Adrenal gland (tissue), 12 donors: Measurements from ENCODE around the gene FNBP1. TPM values are rescaled to one million over a fixed set of nuclear protein-coding genes. Genes with fewer than 3 reads are reported as not detected.

Experiments used
- DNase-seq, 7 donors: peaks; one replicate each; pipeline ENCODE4 v3.0.0-alpha.2; 2019 to 2020
- H3K27ac ChIP-seq, 5 donors: fragments of 200-600 bp; sonication (generic) in 4 of 5; 1 replicate in 3 of 5; 2 replicates in 2 of 5; pipeline versions ENCODE4 v1.5.1 to v1.8.0; 2016 to 2020; ENCODE audit warnings: mild to moderate bottlenecking in 1 of 5
- H3K27me3 ChIP-seq: fragments of 200-600 bp; 2 replicates; pipeline ENCODE4 v1.8.0; 2021
- H3K36me3 ChIP-seq, 2 donors: fragments of 200-600 bp; replicated peaks in 1 of 2; 1 replicate in 1 of 2; 2 replicates in 1 of 2; pipeline versions ENCODE4 v1.5.1 to v1.8.0; 2018 to 2022
- H3K4me1 ChIP-seq, 2 donors: fragments of 200-600 bp; replicated peaks in 1 of 2; 1 replicate in 1 of 2; 2 replicates in 1 of 2; pipeline versions ENCODE4 v1.5.1 to v1.8.0; 2018 to 2021
- H3K4me3 ChIP-seq, 4 donors: fragments of 200-600 bp; sonication (generic) in 3 of 4; one replicate each; pipeline ENCODE4 v1.5.1; 2016 to 2018
- H3K9me3 ChIP-seq, 3 donors: fragments of 200-600 bp; sonication (generic) in 1 of 3; replicated peaks in 1 of 3; 1 replicate in 2 of 3; 2 replicates in 1 of 3; pipeline versions ENCODE4 v1.5.1 to v1.8.0; 2016 to 2021
- POLR2A ChIP-seq, 2 donors: fragments of 450-650 bp; IDR thresholded peaks; one replicate each; pipeline ENCODE4 v1.6.1; 2017; ENCODE audit warnings: antibody characterized with exemption in 2 of 2, mild to moderate bottlenecking in 2 of 2, moderate library complexity in 1 of 2
- WGBS, 4 donors: extraction: QIAGEN DNeasy Blood & Tissue Kit in 2 of 4; methylation state at CpG; one replicate each; pipeline versions ENCODE4 v1.1.5 to v1.1.7; 2013 to 2017; 5-methylcytosine and 5-hydroxymethylcytosine counted together
- intact Hi-C, 2 donors: fragments of 100-400 bp; cut with DNase I; formaldehyde crosslinking; loops; one replicate each; pipeline versions ENCODE4 v1.14.1 to v1.15.0; 2022 to 2023
- polyA plus RNA-seq, 3 donors: library from polyadenylated mRNA; stranded (reverse); fragments of 200-250 nt in 2 of 3; fragments of 350-450 nt in 1 of 3; fragmentation: Illumina TruSeq in 1 of 3; extraction: RNeasy Lipid Tissue Mini Kit (QIAGEN cat#74804) in 1 of 3; gene quantifications; one replicate each; pipeline ENCODE4 v1.2.3, GENCODE V29; 2013 to 2014
- total RNA-seq, 9 donors: library from RNA; depleted of rRNA in 4 of 9; stranded (reverse); fragments of >200 nt in 4 of 9; fragments of 120-200 nt in 1 of 9; fragmentation: NEBNext Ultra II Directional in 1 of 9; extraction: Animal tissue kit (Norgen Biotek cat#: 25700) in 1 of 9; gene quantifications; one replicate each; pipeline versions ENCODE4 v1.1.0 to v1.2.4, GENCODE V29; 2013 to 2023
- TF ChIP-seq, protein P1 (sequence below), 6 experiments: fragments of 450-650 bp in 4 of 6; fragments of 200-600 bp in 2 of 6; sonication (generic) in 1 of 6; IDR thresholded peaks; 1 replicate in 5 of 6; 2 replicates in 1 of 6; pipeline versions ENCODE4 v1.5.1 to v1.8.0; 2016 to 2021; ENCODE audit warnings: antibody characterized with exemption in 6 of 6, mild to moderate bottlenecking in 2 of 6, moderate library complexity in 1 of 6
- donor health status: healthy with polysubstance abuse.
- donor health status: Bipolar disorder and iron deficiency.
- donor health status: DM: yes; HTN: yes; CAD: no.
- donor health status: DM: no; HTN: no; CAD: no.
- donor health status: DM: no; HTN: no; CAD: no.
- donor health status: DM: yes; HTN: yes; CAD: no.

The FNBP1 gene
- total and polyA plus RNA-seq, 12 donors, result 15.3 to 40.4 (median 24.0) TPM

- DNase-seq, result no peak
- H3K4me3 ChIP-seq, result no peak overlapping the region
- H3K4me1 ChIP-seq, result no peaks in the 10 kb centered on the region
- TF ChIP-seq, protein P1, sequence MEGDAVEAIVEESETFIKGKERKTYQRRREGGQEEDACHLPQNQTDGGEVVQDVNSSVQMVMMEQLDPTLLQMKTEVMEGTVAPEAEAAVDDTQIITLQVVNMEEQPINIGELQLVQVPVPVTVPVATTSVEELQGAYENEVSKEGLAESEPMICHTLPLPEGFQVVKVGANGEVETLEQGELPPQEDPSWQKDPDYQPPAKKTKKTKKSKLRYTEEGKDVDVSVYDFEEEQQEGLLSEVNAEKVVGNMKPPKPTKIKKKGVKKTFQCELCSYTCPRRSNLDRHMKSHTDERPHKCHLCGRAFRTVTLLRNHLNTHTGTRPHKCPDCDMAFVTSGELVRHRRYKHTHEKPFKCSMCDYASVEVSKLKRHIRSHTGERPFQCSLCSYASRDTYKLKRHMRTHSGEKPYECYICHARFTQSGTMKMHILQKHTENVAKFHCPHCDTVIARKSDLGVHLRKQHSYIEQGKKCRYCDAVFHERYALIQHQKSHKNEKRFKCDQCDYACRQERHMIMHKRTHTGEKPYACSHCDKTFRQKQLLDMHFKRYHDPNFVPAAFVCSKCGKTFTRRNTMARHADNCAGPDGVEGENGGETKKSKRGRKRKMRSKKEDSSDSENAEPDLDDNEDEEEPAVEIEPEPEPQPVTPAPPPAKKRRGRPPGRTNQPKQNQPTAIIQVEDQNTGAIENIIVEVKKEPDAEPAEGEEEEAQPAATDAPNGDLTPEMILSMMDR (IDR thresholded peaks at IDR 0.05), result no peak
- no peak for TF ChIP-seq POLR2A (IDR thresholded peaks at IDR 0.05)
- H3K27ac ChIP-seq, result no peak overlapping the region
- peaks cover 0 to 58% of the 10 kb centered on the region in 2 donors for H3K36me3 ChIP-seq
- no peaks in the 10 kb centered on the region for H3K9me3 ChIP-seq
- WGBS, 4 donors, result 63 to 75% (median 71%) methylated on average over 7 to 11 of the region's 11 CpGs
- no peaks in the 10 kb centered on the region for H3K27me3 ChIP-seq
- intact Hi-C loops, result no loop called here
Measured at GRCh38 chr9:129860653-129861446, 182.1 kb downstream of the FNBP1 start.

DNA sequence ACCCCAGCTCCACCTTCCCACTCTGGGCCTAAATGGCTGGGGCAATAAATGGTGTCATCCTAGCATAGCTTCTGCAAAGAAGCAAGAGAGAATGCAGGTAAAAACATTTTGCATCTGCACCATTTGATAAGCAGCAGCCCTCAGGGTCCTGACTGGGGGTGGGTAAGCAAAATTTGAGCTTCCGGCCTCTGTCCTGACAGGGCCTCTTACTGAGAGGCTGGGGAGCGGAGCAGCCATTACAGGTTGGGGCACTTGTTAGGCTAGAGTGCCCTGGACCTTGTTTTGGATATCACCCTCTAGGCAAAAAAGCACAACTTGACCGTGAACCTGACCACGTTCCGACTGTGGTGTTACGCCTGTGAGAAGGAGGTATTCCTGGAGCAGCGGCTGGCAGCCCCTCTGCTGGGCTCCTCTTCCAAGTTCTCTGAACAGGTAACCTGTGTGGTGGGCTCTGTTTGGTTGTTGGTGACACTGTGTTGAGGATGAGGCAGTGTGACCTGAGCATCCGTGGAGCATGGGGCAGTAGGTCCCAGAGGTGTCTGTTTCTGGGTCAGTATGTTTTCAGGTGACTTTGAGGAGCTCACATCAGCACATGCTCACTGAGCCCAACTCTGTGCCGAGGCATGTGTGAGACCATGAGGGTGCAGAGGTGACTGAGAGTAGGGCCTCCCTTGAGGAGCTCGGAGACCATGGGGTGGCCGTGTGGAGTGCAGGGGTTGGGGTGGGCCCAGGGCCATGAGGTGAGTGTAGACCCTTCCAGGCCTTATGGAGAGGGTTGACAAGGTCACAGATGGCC lies 184.6 kb downstream of the FNBP1 start:
- no peak for DNase-seq
- no peaks in the 10 kb centered on the region for H3K27me3 ChIP-seq
- no peak overlapping the region for H3K4me3 ChIP-seq
- H3K4me1 ChIP-seq, result no peaks in the 10 kb centered on the region
- WGBS, 4 donors, result 87 to 96% (median 88%) methylated on average over 7 to 11 of the region's 11 CpGs
- TF ChIP-seq, protein P1 (IDR thresholded peaks at IDR 0.05), result no peak
- no peak for TF ChIP-seq POLR2A (IDR thresholded peaks at IDR 0.05)
- H3K36me3 ChIP-seq, result peaks cover 0 to 61% of the 10 kb centered on the region in 2 donors
- H3K9me3 ChIP-seq, result no peaks in the 10 kb centered on the region
- H3K27ac ChIP-seq, result no peak overlapping the region
- intact Hi-C loops, result no loop called here

DNA sequence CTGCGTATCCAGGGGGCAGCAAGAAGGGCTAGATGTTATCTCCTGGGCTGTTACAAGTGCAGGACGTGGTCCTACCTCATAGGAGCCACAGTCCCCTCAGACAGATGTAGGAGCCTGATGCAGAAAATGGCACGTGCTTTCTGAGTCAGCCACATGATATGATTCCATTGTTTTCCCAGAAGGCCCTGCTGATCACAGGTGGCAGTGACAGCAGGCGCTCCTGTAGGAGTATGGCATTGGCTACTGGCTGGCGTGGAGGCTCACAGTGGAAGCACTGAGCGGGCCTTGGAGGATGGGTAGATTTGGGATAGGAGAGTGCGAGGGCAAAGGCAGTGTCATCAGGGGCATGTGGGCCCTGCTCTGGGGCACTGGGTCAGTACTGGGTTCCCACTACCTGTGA lies 185.8 kb downstream of the FNBP1 start:
- Histone ChIP-seq H3K4me3 (no peak overlapping the region), H3K4me1 (peaks cover 7 to 11% of the 10 kb centered on the region in 2 donors), H3K27ac (no peak overlapping the region), H3K9me3 (no peaks in the 10 kb centered on the region), H3K27me3 (no peaks in the 10 kb centered on the region), H3K36me3 (peaks cover 0 to 70% of the 10 kb centered on the region in 2 donors)
- WGBS, 4 donors, result 82 to 92% (median 91%) methylated on average over 7 of the region's 7 CpGs
- TF ChIP-seq, protein P1 (IDR thresholded peaks at IDR 0.05), result no peak
- TF ChIP-seq POLR2A (IDR thresholded peaks at IDR 0.05), result no peak
- intact Hi-C loops, result no loop called here
- no peak for DNase-seq

DNA sequence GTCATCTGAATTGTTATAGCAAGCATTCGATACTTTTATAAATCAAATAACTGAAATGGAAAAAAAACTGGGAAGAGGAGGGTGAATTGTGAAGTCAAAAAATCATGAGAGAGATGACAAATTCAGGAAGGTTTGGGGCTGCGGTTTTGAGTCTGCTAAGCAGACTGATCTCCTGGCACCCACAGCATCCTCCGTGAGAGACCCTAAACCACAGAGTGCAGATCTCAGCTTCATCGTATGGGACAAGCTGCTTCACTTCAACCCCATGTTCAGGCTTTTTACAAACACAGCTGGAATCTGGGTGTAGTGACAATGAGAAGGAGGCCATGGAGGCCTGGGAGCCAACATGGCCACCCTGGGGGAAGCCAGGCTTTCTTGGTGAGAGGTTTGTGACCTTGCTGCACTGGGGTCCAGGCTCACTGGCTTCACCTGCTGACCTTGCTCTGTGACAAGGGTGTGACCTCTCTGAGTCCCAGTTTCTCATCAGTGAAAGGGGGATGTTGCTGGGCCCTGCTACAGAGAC lies 188.3 kb downstream of the FNBP1 start:
- TF ChIP-seq POLR2A (IDR thresholded peaks at IDR 0.05), result no peak
- TF ChIP-seq, protein P1 (IDR thresholded peaks at IDR 0.05), result no peak

More for the DNA sequence above, 188.3 kb downstream of the FNBP1 start:
- whole genome bisulfite sequencing, 4 donors, result 92 to 94% (median 93%) methylated on average over 4 of the region's 4 CpGs
- no peak overlapping the region for H3K4me3 ChIP-seq
- intact Hi-C loops, result no loop called here
- no peak overlapping the region for H3K27ac ChIP-seq
- no peak for DNase-seq
- H3K4me1 ChIP-seq, result peaks cover 12 to 31% of the 10 kb centered on the region in 2 donors
- H3K36me3 ChIP-seq, result peaks cover 0 to 66% of the 10 kb centered on the region in 2 donors
- H3K9me3 ChIP-seq, result no peaks in the 10 kb centered on the region
- H3K27me3 ChIP-seq, result no peaks in the 10 kb centered on the region
